Endodermal cell (in vitro differentiated cells): ENCODE measurements around the gene DBH. TPM values are rescaled to one million over a fixed set of nuclear protein-coding genes. Genes with fewer than 3 reads are reported as not detected.

Source experiments
- DNase-seq: peaks from one replicate; pipeline ENCODE4 v3.0.0-alpha.2; 2017
- H3K27ac ChIP-seq: 2 replicates; pipeline ENCODE4 v1.5.1; 2013; ENCODE audit warnings: mild to moderate bottlenecking, low read depth, low read length, moderate library complexity
- H3K27me3 ChIP-seq: 2 replicates; pipeline ENCODE4 v1.6.1; 2013; ENCODE audit warnings: mild to moderate bottlenecking, low read length, moderate library complexity; ENCODE audit not compliant: insufficient read depth, control insufficient read depth, poor library complexity, severe bottlenecking
- H3K36me3 ChIP-seq: 2 replicates; pipeline ENCODE4 v1.7.0; 2013; ENCODE audit warnings: mild to moderate bottlenecking, low read length, moderate library complexity; ENCODE audit not compliant: control insufficient read depth, insufficient read depth
- H3K4me1 ChIP-seq: one replicate; pipeline ENCODE4 v1.7.0; 2013; ENCODE audit warnings: low read length; ENCODE audit not compliant: control insufficient read depth, insufficient read depth
- H3K4me3 ChIP-seq: 2 replicates; pipeline ENCODE4 v1.5.1; 2013; ENCODE audit warnings: mild to moderate bottlenecking, low read length, moderate library complexity
- H3K9ac ChIP-seq: 2 replicates; pipeline ENCODE4 v1.6.1; 2013; ENCODE audit warnings: mild to moderate bottlenecking, low read length, moderate library complexity; ENCODE audit not compliant: poor library complexity, severe bottlenecking; ENCODE audit errors: extremely low read depth
- H3K9me3 ChIP-seq: 2 replicates; pipeline ENCODE4 v1.6.1; 2013; ENCODE audit warnings: mild to moderate bottlenecking, low read length, moderate library complexity; ENCODE audit not compliant: control insufficient read depth
- H3K27ac Mint-ChIP-seq: 2 replicates; pipeline ENCODE4 v1.8.0; 2020; ENCODE audit warnings: mixed read lengths
- H3K27me3 Mint-ChIP-seq: 2 replicates; pipeline ENCODE4 v1.8.0; 2021; ENCODE audit warnings: mild to moderate bottlenecking, mixed read lengths; ENCODE audit not compliant: insufficient read depth
- H3K36me3 Mint-ChIP-seq: 2 replicates; pipeline ENCODE4 v1.8.0; 2020; ENCODE audit warnings: low read depth, mixed read lengths
- H3K4me1 Mint-ChIP-seq: 2 replicates; pipeline ENCODE4 v1.8.0; 2020; ENCODE audit warnings: mixed read lengths
- H3K4me3 Mint-ChIP-seq: 2 replicates; pipeline ENCODE4 v1.8.0; 2020; ENCODE audit warnings: mild to moderate bottlenecking, moderate library complexity, mixed read lengths
- H3K9me3 Mint-ChIP-seq: 2 replicates; pipeline ENCODE4 v1.8.0; 2020; ENCODE audit warnings: mild to moderate bottlenecking, mixed read lengths
- CTCF ChIP-seq: fragments of 200-600 bp; sonication (generic); conservative IDR thresholded peaks from 2 replicates; pipeline ENCODE4 v1.5.0; 2021; ENCODE audit warnings: antibody characterized with exemption, mild to moderate bottlenecking
- WGBS, 2 experiments: methylation state at CpG; one replicate each; pipeline versions ENCODE4 v1.1.5 to v1.1.7; 2013; ENCODE audit warnings: missing lambda C conversion rate in 2 of 2, mixed read lengths in 1 of 2; ENCODE audit not compliant: insufficient coverage in 1 of 2, insufficient read length in 1 of 2; 5-methylcytosine and 5-hydroxymethylcytosine counted together
- total RNA-seq, 2 donors: library from RNA; stranded (reverse); fragmentation: NEBNext Ultra II Directional in 1 of 2; extraction: Animal tissue kit (Norgen Biotek cat#: 25700) in 1 of 2; gene quantifications; 2 replicates in 1 of 2; 3 replicates in 1 of 2; pipeline ENCODE4 v1.2.1, GENCODE V29; 2021

DBH gene
- total RNA-seq, 2 donors from 2014 or later = not detected

GRCh38 chr9:133701321-133701980 lies 65.3 kb downstream of the DBH start:
- H3K4me1 Mint-ChIP-seq = peaks cover 2% of the 10 kb centered on the region
- 94 to 96% methylated on average over 27 to 33 of the region's 33 CpGs for WGBS, 2 experiments
- no peaks in the 10 kb centered on the region for H3K36me3 Mint-ChIP-seq
- no peaks in the 10 kb centered on the region for H3K9me3 Mint-ChIP-seq
- H3K4me3 Mint-ChIP-seq = no peak overlapping the region
- no peak overlapping the region for H3K27ac Mint-ChIP-seq
- Histone ChIP-seq H3K27me3 (no peaks in the 10 kb centered on the region), H3K4me3 (no peak overlapping the region), H3K9me3 (no peaks in the 10 kb centered on the region), H3K9ac (no peak overlapping the region), H3K27ac (no peak overlapping the region), H3K36me3 (no peaks in the 10 kb centered on the region), H3K4me1 (no peaks in the 10 kb centered on the region)
- no peak for DNase-seq
- no peaks in the 10 kb centered on the region for H3K27me3 Mint-ChIP-seq
- TF ChIP-seq CTCF = no peak

- H3K4me1 ChIP-seq = no peaks in the 10 kb centered on the region
- H3K4me3 ChIP-seq = no peak overlapping the region
- Mint-ChIP-seq H3K9me3 (no peaks in the 10 kb centered on the region), H3K36me3 (no peaks in the 10 kb centered on the region), H3K27ac (no peak overlapping the region), H3K27me3 (no peaks in the 10 kb centered on the region), H3K4me3 (no peak overlapping the region), H3K4me1 (peaks cover 2% of the 10 kb centered on the region)
- TF ChIP-seq CTCF = no peak
- WGBS, 2 experiments = 85 to 90% methylated on average over 8 to 39 of the region's 39 CpGs
- no peaks in the 10 kb centered on the region for H3K27me3 ChIP-seq
- no peak overlapping the region for H3K9ac ChIP-seq
- H3K36me3 ChIP-seq = no peaks in the 10 kb centered on the region
- no peak for DNase-seq
- H3K27ac ChIP-seq = no peak overlapping the region
- no peaks in the 10 kb centered on the region for H3K9me3 ChIP-seq
Observed at GRCh38 chr9:133701981-133702797, 66.0 kb downstream of the DBH start.

- no peaks in the 10 kb centered on the region for H3K36me3 ChIP-seq
- H3K4me3 ChIP-seq = no peak overlapping the region
- no peak overlapping the region for H3K9ac ChIP-seq
- no peaks in the 10 kb centered on the region for H3K4me1 ChIP-seq
- WGBS, 2 experiments = 82 to 86% methylated on average over 32 to 39 of the region's 39 CpGs
- DNase-seq = no peak
- no peak overlapping the region for H3K27ac ChIP-seq
- H3K27ac Mint-ChIP-seq = no peak overlapping the region
- H3K9me3 Mint-ChIP-seq = no peaks in the 10 kb centered on the region
- H3K4me3 Mint-ChIP-seq = no peak overlapping the region
- H3K36me3 Mint-ChIP-seq = no peaks in the 10 kb centered on the region
- H3K9me3 ChIP-seq = no peaks in the 10 kb centered on the region
- H3K27me3 Mint-ChIP-seq = no peaks in the 10 kb centered on the region
- H3K27me3 ChIP-seq = no peaks in the 10 kb centered on the region
- H3K4me1 Mint-ChIP-seq = peaks cover 2% of the 10 kb centered on the region
- TF ChIP-seq CTCF = no peak
Observed at GRCh38 chr9:133702798-133703590, 66.8 kb downstream of the DBH start.
